Measurements from ENCODE around the gene ZFAND3.

DNA sequence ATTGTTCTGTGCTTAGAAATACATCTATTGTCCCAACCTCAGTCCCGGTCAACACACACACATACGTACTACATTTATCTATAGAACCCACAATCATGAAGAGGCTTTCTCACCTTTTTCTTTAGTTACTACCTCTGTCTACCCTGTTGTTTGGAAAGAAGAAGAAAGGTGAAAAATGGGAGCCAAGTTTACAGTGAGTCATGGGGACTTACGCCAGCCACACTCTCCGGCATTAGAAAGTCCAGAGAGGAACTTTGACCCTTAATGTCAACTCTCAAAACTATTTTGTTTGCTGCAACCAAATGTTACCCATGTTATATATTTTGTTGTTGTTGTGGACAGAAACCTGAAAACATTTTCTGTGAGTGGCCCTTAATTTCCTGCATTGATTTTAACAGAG lies 259.1 kb downstream of the ZFAND3 start:
- TF ChIP-seq GATA2 (IDR thresholded peaks at IDR 0.05; ENCODE audit: low read depth, low read length) (no peak), GATA3 (IDR thresholded peaks at IDR 0.05; ENCODE audit: low read depth, low read length) (no peak)
